IPS-NIHi11 (cell line): ENCODE results near the gene ZMYND11.
"Not testable (repeated sequence)": the region's sequence is repeated elsewhere in the genome, so short reads cannot be mapped to it uniquely, and the experiment has no call there.

ENCODE experiments used
- DNase-seq: peaks from one replicate; pipeline ENCODE4 v3.0.0; 2012; ENCODE audit warnings: mixed read lengths, low spot score

ZMYND11 gene

GRCh38 chr10:244227-244626, 109.0 kb downstream of the ZMYND11 start:
- no peak for DNase-seq

DNA sequence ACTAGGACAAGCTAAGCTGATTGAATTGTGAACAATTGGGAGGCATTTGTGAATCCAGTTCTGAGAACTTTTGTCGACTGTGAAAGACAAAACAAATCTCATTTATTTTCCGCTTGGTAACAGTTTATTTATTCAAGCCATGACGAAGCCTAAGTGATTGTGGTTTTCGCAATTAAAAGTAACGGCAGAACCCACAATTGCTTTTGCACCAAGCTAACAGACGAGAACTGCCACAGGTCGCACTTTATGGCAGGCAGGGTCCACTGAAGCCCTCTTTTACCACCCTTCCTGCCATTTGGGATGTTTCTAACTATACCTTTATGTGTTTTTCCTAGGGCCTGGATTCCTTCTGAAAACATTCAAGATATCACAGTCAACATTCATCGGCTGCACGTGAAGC, 111.2 kb downstream of the ZMYND11 start:
- DNase-seq: no peak

DNA sequence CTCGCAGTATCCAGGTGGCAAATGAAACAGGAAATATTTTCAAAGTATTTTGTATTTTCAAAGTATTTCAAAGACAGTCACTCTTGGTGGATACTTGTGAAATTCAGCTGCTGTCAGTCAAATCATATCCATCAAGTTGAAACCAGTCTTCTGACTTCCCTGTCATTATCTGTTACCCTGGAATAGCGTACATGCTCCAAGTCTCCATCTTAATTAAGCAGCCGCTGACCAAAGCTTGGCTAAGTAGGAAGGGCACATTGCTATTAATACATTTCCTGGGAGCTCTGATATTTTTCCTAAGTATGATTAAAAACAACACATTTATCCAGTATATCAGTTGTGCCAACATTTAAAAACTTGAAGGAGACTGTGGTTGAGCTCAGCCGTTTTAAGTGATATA, 112.2 kb downstream of the ZMYND11 start:
- no peak for DNase-seq

DNA sequence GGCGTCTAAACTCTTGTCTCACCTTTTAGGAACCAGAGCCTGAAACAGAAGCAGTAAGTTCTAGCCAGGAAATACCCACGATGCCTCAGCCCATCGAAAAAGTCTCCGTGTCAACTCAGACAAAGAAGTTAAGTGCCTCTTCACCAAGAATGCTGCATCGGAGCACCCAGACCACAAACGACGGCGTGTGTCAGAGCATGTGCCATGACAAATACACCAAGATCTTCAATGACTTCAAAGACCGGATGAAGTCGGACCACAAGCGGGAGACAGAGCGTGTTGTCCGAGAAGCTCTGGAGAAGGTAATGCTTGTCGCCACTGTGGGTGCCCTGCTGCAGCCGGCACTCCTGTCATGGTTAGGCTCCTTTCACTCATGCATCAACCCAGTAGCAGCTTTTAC, 113.1 kb downstream of the ZMYND11 start:
- DNase-seq: no peak

DNA sequence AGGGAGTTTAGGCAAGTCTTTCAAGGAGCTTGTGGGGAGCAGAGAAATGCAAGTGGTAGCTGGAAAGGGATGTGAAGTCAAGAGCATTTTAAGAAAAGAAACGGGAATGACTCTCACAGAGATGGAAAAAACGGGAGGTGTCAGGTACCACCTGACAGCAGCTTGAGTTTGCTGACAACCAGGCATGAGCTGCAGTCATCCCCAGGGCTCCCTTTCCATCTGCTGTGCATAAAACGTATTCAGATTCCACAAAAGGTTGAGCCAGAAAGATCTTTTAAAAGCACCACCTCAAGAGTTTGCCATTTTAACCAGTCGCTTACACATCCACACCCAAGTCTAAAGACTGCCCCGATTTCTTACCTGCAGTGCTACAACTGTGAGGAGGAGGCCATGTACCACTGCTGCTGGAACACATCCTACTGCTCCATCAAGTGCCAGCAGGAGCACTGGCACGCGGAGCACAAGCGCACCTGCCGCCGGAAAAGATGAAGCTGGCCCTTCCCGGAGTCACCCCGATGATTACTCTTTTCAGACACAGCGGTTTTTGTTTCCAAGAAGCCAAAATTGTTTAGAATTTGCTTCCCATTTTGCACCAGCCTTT, 116.8 kb downstream of the ZMYND11 start:
- DNase-seq: no peak

- no peak for DNase-seq
Measured at GRCh38 chr10:260819-261429, 125.7 kb downstream of the ZMYND11 start.

- DNase-seq: not testable (repeated sequence)
Measured at GRCh38 chr10:264160-265073, 129.2 kb downstream of the ZMYND11 start.

DNA sequence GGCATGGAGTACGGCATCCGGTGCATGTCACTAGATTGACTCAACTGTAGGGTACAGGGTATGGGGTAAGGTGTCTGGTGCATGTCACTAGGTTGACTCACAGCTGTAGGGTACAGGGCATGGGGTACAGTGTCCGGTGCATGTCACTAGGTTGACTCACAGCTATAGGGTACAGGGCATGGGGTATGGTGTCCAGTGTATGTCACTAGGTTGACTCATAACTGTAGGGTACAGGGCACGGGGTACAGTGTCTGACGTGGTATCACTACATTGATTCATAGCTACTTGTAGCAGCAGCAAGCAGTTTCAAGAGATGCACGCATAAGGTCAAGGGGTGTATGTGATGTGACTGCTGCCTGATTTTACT, 129.8 kb downstream of the ZMYND11 start:
- DNase-seq: not testable (repeated sequence)

- not testable (repeated sequence) for DNase-seq
Measured at GRCh38 chr10:265816-266588, 130.7 kb downstream of the ZMYND11 start.

- no peak for DNase-seq
Measured at GRCh38 chr10:266974-267425, 131.7 kb downstream of the ZMYND11 start.

- no peak for DNase-seq
Measured at GRCh38 chr10:267705-268104, 132.4 kb downstream of the ZMYND11 start.

DNA sequence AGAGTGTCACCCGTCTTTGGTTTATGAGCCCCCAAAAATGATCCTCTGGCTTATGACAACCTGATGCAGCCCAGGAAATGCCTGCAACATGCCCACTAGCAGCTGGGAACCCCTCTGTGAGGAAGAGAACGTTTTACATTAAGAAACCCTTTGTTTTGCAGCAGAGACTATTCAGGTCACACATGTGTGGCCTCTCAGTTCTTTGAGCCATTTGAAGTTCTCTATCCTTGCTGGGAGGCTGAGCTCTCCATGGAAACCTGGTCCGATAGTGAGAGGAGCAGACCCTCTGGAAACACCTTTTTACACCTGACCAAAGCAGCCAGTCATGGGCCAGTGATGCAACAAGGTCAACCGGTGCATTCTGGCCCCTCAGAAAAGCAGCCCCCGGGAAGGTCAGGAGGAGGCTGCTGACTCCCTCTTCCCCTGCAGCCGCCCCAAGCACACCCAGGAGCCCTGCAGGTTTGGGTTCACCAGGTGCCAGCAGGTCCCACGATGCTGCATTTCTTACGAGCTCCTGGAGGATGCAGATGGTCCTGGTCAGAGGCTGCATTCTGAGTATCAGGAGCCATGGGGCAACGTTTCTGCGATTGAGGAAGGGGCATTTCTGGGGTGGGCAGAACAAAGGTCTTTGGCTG, 134.3 kb downstream of the ZMYND11 start:
- DNase-seq: no peak

- no peak for DNase-seq
Measured at GRCh38 chr10:271201-271600, 135.9 kb downstream of the ZMYND11 start.

DNA sequence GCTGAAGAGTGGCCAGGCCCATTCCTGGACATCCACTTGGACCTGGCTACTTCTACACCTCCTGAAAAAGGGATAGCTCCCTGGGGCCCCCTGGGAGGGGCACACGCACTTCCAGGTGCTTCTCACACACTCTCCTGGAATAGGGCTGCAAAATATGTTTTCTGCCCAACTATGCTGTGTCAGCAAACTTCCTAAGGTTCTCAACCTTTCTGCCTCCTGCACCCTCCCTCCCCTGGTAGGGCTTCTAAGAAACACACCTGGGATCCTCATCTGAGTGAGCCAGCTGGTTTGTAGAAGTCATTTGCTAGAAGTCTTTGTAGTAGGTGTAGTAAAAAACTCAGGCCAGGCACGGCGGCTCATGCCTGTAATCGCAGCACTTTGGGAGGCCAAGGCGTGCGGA, 136.5 kb downstream of the ZMYND11 start:
- DNase-seq: no peak

DNA sequence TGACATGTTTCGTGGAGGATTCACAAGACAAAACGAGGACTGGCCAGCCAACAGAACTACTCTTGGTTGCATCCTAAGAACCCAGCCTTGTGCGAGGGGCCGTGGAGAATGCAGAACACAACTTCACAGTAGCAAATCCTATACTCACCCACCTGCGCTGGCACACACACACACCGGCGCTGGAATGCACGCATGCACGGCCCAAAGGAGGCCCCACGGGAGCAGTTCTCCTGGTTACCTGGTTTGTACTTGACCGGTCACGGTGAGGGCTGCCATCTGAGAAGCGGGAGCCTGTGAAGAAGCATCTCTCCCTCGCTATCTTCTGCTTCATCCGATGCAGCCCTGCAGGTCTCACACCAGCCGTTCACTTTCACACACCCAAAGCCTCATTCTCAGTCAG, 137.8 kb downstream of the ZMYND11 start:
- no peak for DNase-seq

DNA sequence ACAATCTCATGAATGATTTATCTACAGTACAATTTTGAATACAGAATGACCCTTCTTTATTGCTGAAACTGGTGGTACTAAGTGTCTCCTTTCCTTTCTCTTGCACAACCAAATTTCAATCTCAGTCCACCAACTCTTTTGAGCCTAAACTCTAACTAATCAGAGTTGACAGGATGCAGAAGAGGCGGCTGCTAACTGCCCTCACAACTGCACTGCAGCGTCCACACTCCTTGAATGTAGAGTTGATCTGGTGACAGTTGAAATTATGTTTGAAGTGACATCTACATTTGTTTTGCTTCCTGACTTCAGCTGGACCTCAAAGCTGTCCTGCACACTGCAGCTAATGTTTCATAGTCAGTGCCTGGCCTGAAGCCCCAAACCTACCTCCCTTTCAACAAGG, 139.6 kb downstream of the ZMYND11 start:
- no peak for DNase-seq

DNA sequence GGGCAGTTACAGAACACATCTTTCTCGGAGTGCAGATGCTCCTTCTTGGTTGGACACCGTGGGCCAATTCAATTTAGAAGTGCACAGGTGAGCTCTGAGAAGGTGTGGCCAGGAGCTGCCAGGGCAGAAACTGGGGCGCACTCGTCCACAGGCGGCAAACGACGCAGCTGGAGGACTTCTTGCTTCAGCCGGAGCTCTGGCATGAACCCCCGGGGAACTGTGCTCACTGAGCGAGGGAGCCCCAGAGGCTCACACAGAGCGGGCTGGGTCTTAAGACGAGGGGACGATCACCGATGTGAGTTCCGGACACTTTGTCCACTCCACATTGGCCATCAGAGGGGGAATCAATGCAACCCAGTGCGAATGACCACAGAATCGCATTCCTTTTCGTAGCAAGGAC, 140.4 kb downstream of the ZMYND11 start:
- DNase-seq: no peak

DNA sequence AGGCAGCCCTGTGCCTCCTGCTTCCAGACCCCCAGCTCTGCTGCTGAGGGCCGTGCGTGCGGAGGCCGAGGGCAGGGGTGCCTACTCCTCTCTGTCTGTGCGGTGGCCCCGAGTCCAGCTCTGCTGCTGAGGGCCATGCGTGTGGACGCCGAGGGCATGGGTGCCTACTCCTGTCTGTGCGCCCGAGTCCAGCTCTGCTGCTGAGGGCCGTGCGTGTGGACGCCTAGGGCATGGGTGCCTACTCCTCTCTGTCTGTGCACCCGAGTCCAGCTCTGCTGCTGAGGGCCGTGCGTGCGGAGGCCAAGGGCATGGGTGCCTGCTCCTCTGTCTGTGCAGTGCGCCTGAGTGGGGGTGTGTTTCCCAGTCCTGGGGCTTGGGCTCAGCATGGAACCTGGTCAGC, 142.7 kb downstream of the ZMYND11 start:
- no peak for DNase-seq

- DNase-seq: no peak
Measured at GRCh38 chr10:278707-279106, 143.5 kb downstream of the ZMYND11 start.

DNA sequence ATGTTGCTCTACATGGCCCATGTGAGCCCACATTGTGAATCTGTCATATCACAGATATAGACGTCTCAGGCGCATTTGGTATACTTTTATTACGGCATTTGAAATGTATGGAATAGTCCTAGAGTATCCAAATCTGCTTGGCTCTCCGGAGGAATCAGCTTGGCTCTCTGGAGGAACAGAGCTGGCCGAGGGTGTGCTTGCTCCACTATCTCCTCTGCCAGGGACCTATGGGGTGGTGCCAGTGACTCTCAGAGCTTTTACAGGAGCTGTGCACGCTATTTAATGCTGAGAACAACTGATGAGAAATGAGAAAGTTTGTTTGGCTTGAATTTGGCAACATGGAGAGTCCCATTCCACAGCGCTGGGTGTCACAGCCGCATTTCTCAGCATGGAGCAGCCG, 144.0 kb downstream of the ZMYND11 start:
- no peak for DNase-seq

DNA sequence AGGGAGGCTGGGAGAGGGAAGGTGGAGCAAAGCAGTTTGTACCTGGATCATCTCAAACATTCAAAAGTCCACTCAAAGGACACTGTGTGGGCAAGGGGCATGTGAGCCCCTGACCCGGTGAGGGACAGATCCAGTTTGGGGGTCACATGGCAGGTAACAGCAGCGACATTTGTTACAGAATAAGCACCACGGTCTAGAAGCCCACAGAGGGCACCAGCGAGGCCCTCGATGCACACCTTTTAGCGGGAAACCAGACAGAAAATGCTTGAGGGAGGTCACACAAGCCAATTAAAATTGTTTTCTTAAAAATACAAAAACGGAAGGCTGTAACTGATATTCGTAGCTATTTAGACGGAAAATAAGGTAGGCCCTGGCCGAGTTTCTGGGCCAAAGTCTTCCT, 144.4 kb downstream of the ZMYND11 start:
- no peak for DNase-seq
